Measurements from ENCODE around the gene MAPK11.

The MAPK11 gene

GRCh38 chr22:50222508-50222907 is 47.7 kb downstream of the MAPK11 start:
- Mint-ChIP-seq H3K4me3 (no peak overlapping the region), H3K4me1 (peaks cover 6 to 21% of the 10 kb centered on the region in 2 donors), H3K27ac (no peak overlapping the region), H3K27me3 (no peaks in the 10 kb centered on the region), H3K9me3 (no peaks in the 10 kb centered on the region), H3K36me3 (peaks cover 48 to 67% of the 10 kb centered on the region in 2 donors)
- DNase-seq (no peak), ATAC-seq (replicated peaks) (no peak)

- H3K27me3 Mint-ChIP-seq, result no peaks in the 10 kb centered on the region
- H3K36me3 Mint-ChIP-seq, result peaks cover 49 to 66% of the 10 kb centered on the region in 2 donors
- no peaks in the 10 kb centered on the region for H3K9me3 Mint-ChIP-seq
- peaks cover 5 to 24% of the 10 kb centered on the region in 2 donors for H3K4me1 Mint-ChIP-seq
- ATAC-seq (replicated peaks) (no peak), DNase-seq (no peak)
- no peak overlapping the region for H3K4me3 Mint-ChIP-seq
- no peak overlapping the region for H3K27ac Mint-ChIP-seq
Measured at GRCh38 chr22:50221410-50222300, 48.5 kb downstream of the MAPK11 start.

- peaks cover 5 to 24% of the 10 kb centered on the region in 2 donors for H3K4me1 Mint-ChIP-seq
- no peak overlapping the region for H3K4me3 Mint-ChIP-seq
- H3K27me3 Mint-ChIP-seq, result no peaks in the 10 kb centered on the region
- no peaks in the 10 kb centered on the region for H3K9me3 Mint-ChIP-seq
- H3K27ac Mint-ChIP-seq, result no peak overlapping the region
- DNase-seq (no peak), ATAC-seq (replicated peaks) (no peak)
- H3K36me3 Mint-ChIP-seq, result peaks cover 54 to 68% of the 10 kb centered on the region in 2 donors
Measured at GRCh38 chr22:50220603-50221409, 49.4 kb downstream of the MAPK11 start.

- H3K36me3 Mint-ChIP-seq, result peaks cover 54 to 70% of the 10 kb centered on the region in 2 donors
- no peaks in the 10 kb centered on the region for H3K27me3 Mint-ChIP-seq
- H3K4me3 Mint-ChIP-seq, result no peak overlapping the region
- no peak overlapping the region for H3K27ac Mint-ChIP-seq
- no peaks in the 10 kb centered on the region for H3K9me3 Mint-ChIP-seq
- no peak for DNase-seq
- ATAC-seq (replicated peaks), result no peak
- peaks cover 8 to 28% of the 10 kb centered on the region in 2 donors for H3K4me1 Mint-ChIP-seq
Measured at GRCh38 chr22:50219800-50220602, 50.2 kb downstream of the MAPK11 start.

- no peaks in the 10 kb centered on the region for H3K9me3 Mint-ChIP-seq
- H3K27ac Mint-ChIP-seq, result no peak overlapping the region
- peak; percentile 23 to 26 for ATAC-seq (replicated peaks)
- no peaks in the 10 kb centered on the region for H3K27me3 Mint-ChIP-seq
- H3K4me1 Mint-ChIP-seq, result peaks cover 11 to 32% of the 10 kb centered on the region in 2 donors
- no peak overlapping the region for H3K4me3 Mint-ChIP-seq
- H3K36me3 Mint-ChIP-seq, result peaks cover 58 to 72% of the 10 kb centered on the region in 2 donors
- DNase-seq, result no peak
Measured at GRCh38 chr22:50218996-50219727, 51.0 kb downstream of the MAPK11 start.

- DNase-seq (no peak), ATAC-seq (replicated peaks) (peak; percentile 15 to 26)
- peaks cover 57 to 74% of the 10 kb centered on the region in 2 donors for H3K36me3 Mint-ChIP-seq
- no peak overlapping the region for H3K4me3 Mint-ChIP-seq
- H3K9me3 Mint-ChIP-seq, result no peaks in the 10 kb centered on the region
- H3K4me1 Mint-ChIP-seq, result peaks cover 13 to 33% of the 10 kb centered on the region in 2 donors
- peak overlapping the region; percentile 56 for H3K27ac Mint-ChIP-seq
- no peaks in the 10 kb centered on the region for H3K27me3 Mint-ChIP-seq
Measured at GRCh38 chr22:50218153-50218995, 51.8 kb downstream of the MAPK11 start.

GRCh38 chr22:50217543-50218152 is 52.5 kb downstream of the MAPK11 start:
- Mint-ChIP-seq H3K4me1 (peaks cover 14 to 40% of the 10 kb centered on the region in 2 donors), H3K27me3 (no peaks in the 10 kb centered on the region), H3K4me3 (peak overlapping the region in 1 of 2 donors; percentile 28), H3K27ac (peak overlapping the region; percentile 42), H3K9me3 (no peaks in the 10 kb centered on the region), H3K36me3 (peaks cover 57 to 75% of the 10 kb centered on the region in 2 donors)
- ATAC-seq (replicated peaks) (no peak), DNase-seq (no peak)

GRCh38 chr22:50216684-50217520 is 53.3 kb downstream of the MAPK11 start:
- DNase-seq (no peak), ATAC-seq (replicated peaks) (no peak)
- H3K4me1 Mint-ChIP-seq, result peaks cover 14 to 44% of the 10 kb centered on the region in 2 donors
- H3K27ac Mint-ChIP-seq, result peak overlapping the region; percentile 42
- no peaks in the 10 kb centered on the region for H3K9me3 Mint-ChIP-seq
- no peaks in the 10 kb centered on the region for H3K27me3 Mint-ChIP-seq
- no peak overlapping the region for H3K4me3 Mint-ChIP-seq
- peaks cover 56 to 75% of the 10 kb centered on the region in 2 donors for H3K36me3 Mint-ChIP-seq

GRCh38 chr22:50216055-50216683 is 54.0 kb downstream of the MAPK11 start:
- Mint-ChIP-seq H3K4me1 (peaks cover 14 to 44% of the 10 kb centered on the region in 2 donors), H3K36me3 (peaks cover 53 to 73% of the 10 kb centered on the region in 2 donors), H3K27ac (peak overlapping the region; percentile 56), H3K4me3 (no peak overlapping the region), H3K27me3 (no peaks in the 10 kb centered on the region), H3K9me3 (no peaks in the 10 kb centered on the region)
- DNase-seq (no peak), ATAC-seq (replicated peaks) (no peak)

- no peaks in the 10 kb centered on the region for H3K27me3 Mint-ChIP-seq
- ATAC-seq (replicated peaks) (no peak), DNase-seq (no peak)
- peak overlapping the region; percentile 84 for H3K27ac Mint-ChIP-seq
- peaks cover 14 to 44% of the 10 kb centered on the region in 2 donors for H3K4me1 Mint-ChIP-seq
- no peaks in the 10 kb centered on the region for H3K9me3 Mint-ChIP-seq
- H3K36me3 Mint-ChIP-seq, result peaks cover 50 to 72% of the 10 kb centered on the region in 2 donors
- H3K4me3 Mint-ChIP-seq, result peak overlapping the region in 1 of 2 donors; percentile 3
Measured at GRCh38 chr22:50215297-50216054, 54.7 kb downstream of the MAPK11 start.
